ENCODE data around the gene ANO10. TPM values are rescaled to one million over a fixed set of nuclear protein-coding genes. Genes with fewer than 3 reads are reported as not detected.
"Not testable (repeated sequence)": the region's sequence is repeated elsewhere in the genome, so short reads cannot be mapped to it uniquely, and the experiment has no call there.

The ANO10 gene
- total and polyA plus RNA-seq, 10 donors: 2.6 to 21.7 (median 16.6) TPM

DNA sequence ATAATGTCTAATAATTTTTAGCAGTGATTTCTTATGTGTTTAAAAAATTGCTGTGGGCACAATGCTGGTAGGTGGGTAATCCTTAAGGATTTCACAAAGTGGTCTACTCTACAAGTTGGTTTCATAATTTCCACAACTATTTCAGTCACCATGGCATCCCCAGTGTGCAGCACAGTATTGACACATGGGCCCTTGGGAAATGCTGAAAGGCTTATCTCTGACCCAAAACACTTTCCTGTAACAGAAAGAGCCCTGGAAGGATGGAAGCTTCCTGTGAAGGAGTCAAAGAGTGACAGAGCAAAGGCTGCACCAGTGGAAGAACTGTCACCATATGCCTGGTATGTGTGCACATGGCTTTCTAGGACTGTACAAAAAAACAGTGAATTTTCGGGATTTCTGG is 153.7 kb downstream of the ANO10 start:
- WGBS, 5 donors: 70 to 88% (median 71%) methylated on average over 1 of the region's 1 CpG
- H3K4me1 ChIP-seq: peaks cover 0 to 15% (median 4%) of the 10 kb centered on the region in 6 donors
- TF ChIP-seq POLR2AphosphoS5 (IDR thresholded peaks at IDR 0.05) (no peak), POLR2A (IDR thresholded peaks at IDR 0.05) (no peak)
- TF ChIP-seq, protein P1, sequence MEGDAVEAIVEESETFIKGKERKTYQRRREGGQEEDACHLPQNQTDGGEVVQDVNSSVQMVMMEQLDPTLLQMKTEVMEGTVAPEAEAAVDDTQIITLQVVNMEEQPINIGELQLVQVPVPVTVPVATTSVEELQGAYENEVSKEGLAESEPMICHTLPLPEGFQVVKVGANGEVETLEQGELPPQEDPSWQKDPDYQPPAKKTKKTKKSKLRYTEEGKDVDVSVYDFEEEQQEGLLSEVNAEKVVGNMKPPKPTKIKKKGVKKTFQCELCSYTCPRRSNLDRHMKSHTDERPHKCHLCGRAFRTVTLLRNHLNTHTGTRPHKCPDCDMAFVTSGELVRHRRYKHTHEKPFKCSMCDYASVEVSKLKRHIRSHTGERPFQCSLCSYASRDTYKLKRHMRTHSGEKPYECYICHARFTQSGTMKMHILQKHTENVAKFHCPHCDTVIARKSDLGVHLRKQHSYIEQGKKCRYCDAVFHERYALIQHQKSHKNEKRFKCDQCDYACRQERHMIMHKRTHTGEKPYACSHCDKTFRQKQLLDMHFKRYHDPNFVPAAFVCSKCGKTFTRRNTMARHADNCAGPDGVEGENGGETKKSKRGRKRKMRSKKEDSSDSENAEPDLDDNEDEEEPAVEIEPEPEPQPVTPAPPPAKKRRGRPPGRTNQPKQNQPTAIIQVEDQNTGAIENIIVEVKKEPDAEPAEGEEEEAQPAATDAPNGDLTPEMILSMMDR (IDR thresholded peaks at IDR 0.05 in 8 of 11, conservative IDR thresholded peaks at IDR 0.05 in 3 of 11): no peak
- no peak for DNase-seq
- peak overlapping the region in 3 of 8 donors; percentile 28 to 47 (median 29) for H3K27ac ChIP-seq
- H3K27me3 ChIP-seq (replicated peaks in 1 of 7): no peaks in the 10 kb centered on the region
- H3K4me3 ChIP-seq: no peak overlapping the region
- intact Hi-C loops (cut with DNase I; ENCODE audit: low total_unique reads): no loop called here
- H3K9me3 ChIP-seq: peaks cover 0 to 3% (median 0%) of the 10 kb centered on the region in 8 donors
- H3K36me3 ChIP-seq: peaks cover 0 to 7% (median 0%) of the 10 kb centered on the region in 6 donors

DNA sequence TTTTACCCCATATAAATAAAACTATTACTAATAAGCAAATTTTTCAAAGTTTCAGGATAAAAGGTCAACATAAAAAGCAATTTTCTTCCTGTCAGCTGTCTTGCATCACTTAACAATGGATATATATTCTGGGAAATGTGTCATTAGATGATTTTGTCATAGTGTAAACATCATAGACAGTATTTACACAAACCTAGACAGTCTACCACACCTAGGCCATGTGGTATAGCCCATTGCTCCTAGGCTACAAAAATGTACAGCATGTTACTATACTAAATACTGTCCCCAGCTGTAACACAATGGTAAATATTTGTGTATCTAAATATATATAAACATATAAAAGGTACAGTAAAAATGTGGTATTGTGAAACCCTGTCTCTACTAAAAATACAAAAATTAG is 156.7 kb downstream of the ANO10 start:
- Histone ChIP-seq H3K9me3 (peaks cover 0 to 10% (median 4%) of the 10 kb centered on the region in 8 donors), H3K27ac (no peak overlapping the region)
- intact Hi-C loops (cut with DNase I; ENCODE audit: low total_unique reads): no loop called here

DNA sequence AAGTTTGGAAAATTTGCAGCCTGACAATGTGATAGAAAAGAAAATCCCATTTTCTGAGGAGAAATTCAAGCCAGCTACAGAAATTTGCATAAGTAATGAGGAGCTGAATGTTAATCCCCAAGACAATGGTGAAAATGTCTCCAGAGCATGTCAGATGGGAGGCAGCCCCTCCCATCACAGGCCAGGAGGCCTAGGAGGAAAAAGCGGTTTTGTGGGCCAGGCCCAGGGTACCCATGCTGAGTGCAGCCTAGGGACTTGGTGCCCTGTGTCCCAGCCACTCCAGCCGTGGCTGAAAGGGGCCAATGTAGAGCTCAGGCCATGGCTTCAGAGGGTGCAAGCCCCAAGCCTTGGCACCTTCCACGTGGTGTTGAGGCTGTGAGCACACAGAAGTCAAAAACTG is 159.2 kb downstream of the ANO10 start:
- H3K27ac ChIP-seq; DNase-seq; H3K4me1 ChIP-seq; H3K27me3 ChIP-seq (replicated peaks in 1 of 7); H3K4me3 ChIP-seq; intact Hi-C loops (cut with DNase I; ENCODE audit: low total_unique reads); H3K9me3 ChIP-seq: not testable (repeated sequence)
- 88 to 100% (median 89%) methylated on average over 1 to 3 of the region's 3 CpGs for WGBS, 5 donors
- H3K36me3 ChIP-seq: peaks cover 0 to 14% (median 0%) of the 10 kb centered on the region in 6 donors

More for the DNA sequence above, 156.7 kb downstream of the ANO10 start:
- no peak overlapping the region for H3K4me3 ChIP-seq
- no peak for DNase-seq
- peaks cover 0 to 10% (median 0%) of the 10 kb centered on the region in 6 donors for H3K4me1 ChIP-seq
- peaks cover 0 to 14% (median 0%) of the 10 kb centered on the region in 6 donors for H3K36me3 ChIP-seq
- TF ChIP-seq POLR2A (IDR thresholded peaks at IDR 0.05) (no peak), POLR2AphosphoS5 (IDR thresholded peaks at IDR 0.05) (no peak)
- TF ChIP-seq, protein P1 (IDR thresholded peaks at IDR 0.05 in 8 of 11, conservative IDR thresholded peaks at IDR 0.05 in 3 of 11): no peak
- no peaks in the 10 kb centered on the region for H3K27me3 ChIP-seq (replicated peaks in 1 of 7)

DNA sequence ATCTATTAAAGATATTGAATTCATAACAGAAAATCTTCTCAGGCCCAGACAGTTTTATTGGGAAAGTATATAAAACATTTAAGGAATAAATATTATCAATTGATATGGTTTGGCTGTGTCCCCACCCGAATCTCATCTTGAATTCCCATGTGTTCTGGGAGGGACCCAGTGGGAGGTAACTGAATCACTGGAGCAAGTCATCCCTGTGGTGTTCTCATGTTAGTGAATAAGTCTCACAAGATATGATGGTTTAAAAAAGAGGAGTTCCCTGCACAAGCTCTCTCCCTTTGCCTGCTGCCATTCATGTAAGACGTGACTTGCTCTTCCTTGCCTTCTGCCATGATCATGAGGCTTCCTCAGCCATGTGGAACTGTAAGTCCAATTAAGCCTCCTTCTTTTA is 160.5 kb downstream of the ANO10 start:
- 89 to 96% (median 92%) methylated on average over 2 of the region's 2 CpGs for WGBS, 5 donors
- TF ChIP-seq, protein P1 (IDR thresholded peaks at IDR 0.05 in 8 of 11, conservative IDR thresholded peaks at IDR 0.05 in 3 of 11): no peak
- TF ChIP-seq POLR2AphosphoS5 (IDR thresholded peaks at IDR 0.05): no peak
- TF ChIP-seq POLR2A (IDR thresholded peaks at IDR 0.05): no peak
- Histone ChIP-seq H3K27me3 (replicated peaks in 1 of 7) (no peaks in the 10 kb centered on the region), H3K36me3 (peaks cover 0 to 14% (median 0%) of the 10 kb centered on the region in 6 donors), H3K4me3 (no peak overlapping the region), H3K27ac (no peak overlapping the region), H3K9me3 (peaks cover 0 to 10% (median 4%) of the 10 kb centered on the region in 8 donors), H3K4me1 (peaks cover 0 to 5% (median 0%) of the 10 kb centered on the region in 6 donors)
- intact Hi-C loops (cut with DNase I; ENCODE audit: low total_unique reads): no loop called here
- DNase-seq: no peak

DNA sequence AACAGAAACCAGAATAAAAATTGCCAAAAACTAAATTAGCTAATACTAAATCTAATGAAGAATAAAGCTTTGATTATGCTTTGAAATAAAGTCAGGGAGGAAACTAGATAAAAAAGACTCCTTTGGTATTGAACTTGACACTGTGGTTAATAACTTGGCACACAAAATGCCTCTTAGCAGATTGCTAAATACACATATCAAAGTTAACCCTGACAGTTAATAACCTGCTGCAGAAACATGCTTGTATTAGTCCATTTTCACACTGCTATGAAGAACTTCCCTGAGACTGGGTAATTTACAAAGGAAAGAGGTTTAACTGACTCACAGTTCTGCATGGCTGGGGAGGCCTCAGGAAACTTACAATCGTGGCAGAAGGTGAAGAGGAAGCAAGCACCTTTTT is 164.8 kb downstream of the ANO10 start:
- 0 to 20% (median 13%) methylated on average over 1 of the region's 1 CpG for WGBS, 5 donors
- H3K9me3 ChIP-seq; H3K4me1 ChIP-seq; DNase-seq; H3K27me3 ChIP-seq (replicated peaks in 1 of 7); H3K27ac ChIP-seq; intact Hi-C loops (cut with DNase I; ENCODE audit: low total_unique reads); H3K4me3 ChIP-seq; H3K36me3 ChIP-seq: not testable (repeated sequence)

Data from spleen (tissue), 11 donors.